Tracheal epithelial cell (primary cell): ENCODE data around the gene LPO. TPM values are rescaled to one million over a fixed set of nuclear protein-coding genes. Genes with fewer than 3 reads are reported as not detected.

Experiments used
- total RNA-seq: library from RNA; depleted of rRNA; stranded (reverse); fragments of >200 nt; gene quantifications from 2 replicates; pipeline ENCODE4 v1.2.1, GENCODE V29; 2014

Gene LPO
- total RNA-seq = 0.21 TPM in 1 of 2 replicates, not detected in the other

DNA sequence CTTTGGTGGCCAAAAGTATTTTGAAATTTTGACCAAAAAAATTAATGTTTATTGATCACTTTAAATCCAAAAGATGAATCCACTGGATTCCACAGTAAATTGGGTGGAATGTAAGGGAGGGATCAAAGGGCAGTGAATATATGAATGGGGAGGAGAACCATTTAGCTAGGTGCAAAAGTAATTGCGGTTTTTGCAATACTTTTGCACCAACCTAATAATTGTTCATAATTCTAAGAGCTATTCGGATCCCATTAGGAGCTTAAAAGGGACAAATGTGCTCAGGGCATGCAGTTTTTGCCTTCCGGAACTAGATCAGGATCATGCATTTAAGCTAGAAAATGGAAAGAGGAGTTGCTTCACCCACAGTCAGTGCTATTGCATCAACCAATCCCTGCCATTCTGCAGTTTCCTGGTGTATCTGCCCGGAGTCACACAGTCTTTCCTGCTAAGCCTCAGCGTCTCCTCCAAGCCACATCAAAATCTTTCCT is at the start of gene LPO:
Gene LPO, plus strand, starts transcription at position 438 of the 488 bp plus-strand sequence. CDS start 4,396 bp downstream, outside the sequence.

GRCh38 chr17:58192612-58193011 is 45.8 kb upstream of the LPO start, which contains the start of gene EPX:
Gene EPX, plus strand, starts transcription at chr17:58192726. Its CDS starts 121 bp downstream, at chr17:58192847.

GRCh38 chr17:58219007-58219788 is 19.2 kb upstream of the LPO start, which contains the start of gene MKS1:
Gene MKS1, minus strand, starts transcription at chr17:58219255. Its CDS starts 25 bp downstream, at chr17:58219230.

GRCh38 chr17:58280480-58281217 is 42.3 kb downstream of the LPO start, which contains the start of gene MPO:
Gene MPO, minus strand, starts transcription at chr17:58280935. Its CDS starts 177 bp downstream, at chr17:58280758.

Other genes starting within 250 kb of the LPO start
- gene SRSF1, start 231.3 kb upstream of the LPO start, total RNA-seq = 184 and 215 TPM in 2 replicates
- gene DYNLL2, start 155.2 kb upstream of the LPO start, total RNA-seq = 10.1 and 17.7 TPM in 2 replicates
- not detected in 2 replicates for gene OR4D1, start 90.2 kb upstream of the LPO start, total RNA-seq
- gene OR4D2, start 71.6 kb upstream of the LPO start, total RNA-seq = under 0.01 TPM in 1 of 2 replicates, not detected in the other
- not detected in 2 replicates for gene EPX, start 45.9 kb upstream of the LPO start, total RNA-seq
- 8.9 and 9.4 TPM in 2 replicates for gene MKS1, start 19.3 kb upstream of the LPO start, total RNA-seq
- not detected in 2 replicates for gene MPO, start 42.4 kb downstream of the LPO start, total RNA-seq
- 0.48 and 1.3 TPM in 2 replicates for gene TSPOAP1, start 90.2 kb downstream of the LPO start, total RNA-seq
- 37.5 and 41.7 TPM in 2 replicates for gene SUPT4H1, start 113.6 kb downstream of the LPO start, total RNA-seq
- gene RNF43, start 178.9 kb downstream of the LPO start, total RNA-seq = 4.6 and 6.0 TPM in 2 replicates
- gene HSF5, start 249.8 kb downstream of the LPO start, total RNA-seq = under 0.01 TPM in 1 of 2 replicates, not detected in the other